HG02623 (cell line): ENCODE data around the gene RNF123.

Experiments
- ATAC-seq: cut with Tn5 transposase; IDR thresholded peaks from one replicate; pipeline ENCODE4 v1.9.1; 2021; ENCODE audit warnings: moderate library complexity; ENCODE audit not compliant: unreplicated experiment

RNF123 gene

DNA sequence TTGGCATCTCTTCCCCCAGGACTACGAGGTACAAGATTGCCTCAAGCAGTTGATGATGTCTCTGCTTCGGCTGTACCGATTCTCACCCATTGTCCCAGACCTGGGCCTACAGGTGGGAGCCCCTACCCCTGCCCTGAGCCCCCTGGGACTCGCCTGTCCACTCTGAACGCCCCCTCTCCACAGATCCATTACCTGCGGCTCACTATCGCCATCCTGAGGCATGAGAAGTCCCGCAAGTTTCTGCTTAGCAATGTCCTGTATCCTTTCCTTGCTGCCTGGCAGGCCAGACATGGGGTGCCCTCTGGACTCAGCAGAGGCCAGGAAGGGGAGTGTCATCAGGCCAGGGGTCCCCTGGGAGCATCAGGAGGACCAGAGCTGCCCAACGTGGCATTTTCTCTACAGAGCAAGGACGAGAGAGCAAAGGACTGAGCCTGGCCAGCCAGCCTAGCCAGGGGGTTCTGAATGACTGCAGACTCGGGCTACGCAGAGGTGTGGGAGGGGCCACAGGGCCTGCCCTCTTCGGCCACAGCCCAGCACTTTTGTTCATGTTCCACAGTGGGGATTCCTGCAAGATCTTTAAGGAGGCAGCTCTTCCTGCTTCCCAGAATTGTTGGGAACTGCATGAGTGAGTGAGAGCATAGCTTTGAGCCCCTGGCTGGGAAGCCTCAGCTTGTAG lies 11.2 kb downstream of the RNF123 start:
- ATAC-seq, result no peak

- no peak for ATAC-seq
Observed at GRCh38 chr3:49701388-49702077, 12.2 kb downstream of the RNF123 start.

- no peak for ATAC-seq
Observed at GRCh38 chr3:49702672-49703071, 13.3 kb downstream of the RNF123 start.

GRCh38 chr3:49703443-49703927 lies 14.1 kb downstream of the RNF123 start:
- ATAC-seq, result peak; percentile 79

- ATAC-seq, result no peak
Observed at GRCh38 chr3:49703956-49704355, 14.6 kb downstream of the RNF123 start.

DNA sequence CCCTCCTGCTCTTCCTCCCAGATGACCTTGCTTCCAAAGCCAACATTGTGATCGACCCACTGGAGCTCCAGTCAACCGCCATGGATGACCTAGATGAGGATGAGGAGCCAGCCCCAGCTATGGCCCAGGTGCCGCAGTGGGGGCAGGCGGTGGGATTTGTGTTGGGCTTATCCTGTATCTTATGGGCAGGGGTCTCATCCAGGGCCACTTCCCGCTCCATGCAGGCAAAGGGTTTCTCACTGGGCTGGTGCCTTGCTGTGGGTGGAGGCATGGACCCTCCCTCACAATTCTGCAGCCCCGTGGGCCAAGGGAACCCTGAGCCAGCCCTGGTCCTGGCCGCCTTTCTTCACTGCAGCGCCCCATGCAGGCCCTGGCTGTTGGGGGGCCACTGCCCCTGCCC lies 15.3 kb downstream of the RNF123 start:
- no peak for ATAC-seq

- no peak for ATAC-seq
Observed at GRCh38 chr3:49705390-49705960, 16.1 kb downstream of the RNF123 start.

DNA sequence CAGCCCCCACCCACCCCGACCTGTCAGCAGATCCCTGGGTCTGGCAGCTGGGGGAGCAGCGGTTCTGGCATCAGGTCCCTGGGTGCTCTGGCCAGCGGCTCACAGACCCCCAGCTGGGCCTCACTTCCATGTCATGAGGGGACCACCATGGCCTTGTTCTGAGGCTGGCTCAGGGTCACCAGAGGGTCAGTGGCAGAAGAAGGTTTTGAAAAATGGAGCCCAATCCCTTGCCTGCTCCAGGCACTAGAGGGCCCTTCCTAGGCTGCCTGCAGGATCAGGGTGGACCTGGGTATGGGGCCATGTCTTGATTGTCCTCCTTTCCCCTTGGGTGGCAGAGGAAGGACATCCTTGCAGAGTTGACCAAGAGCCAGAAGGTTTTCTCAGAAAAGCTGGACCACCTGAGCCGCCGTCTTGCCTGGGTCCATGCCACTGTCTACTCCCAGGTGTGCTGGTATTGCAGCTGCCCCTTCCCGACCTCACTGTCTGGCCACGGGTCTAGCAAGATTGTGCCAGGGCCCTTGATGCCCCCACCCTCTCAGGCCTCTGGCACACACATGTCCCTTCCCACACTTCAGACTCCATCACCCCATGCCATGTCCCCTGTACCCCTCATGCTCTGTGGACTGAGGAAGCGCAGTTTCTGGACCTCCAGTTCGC lies 17.2 kb downstream of the RNF123 start:
- no peak for ATAC-seq

DNA sequence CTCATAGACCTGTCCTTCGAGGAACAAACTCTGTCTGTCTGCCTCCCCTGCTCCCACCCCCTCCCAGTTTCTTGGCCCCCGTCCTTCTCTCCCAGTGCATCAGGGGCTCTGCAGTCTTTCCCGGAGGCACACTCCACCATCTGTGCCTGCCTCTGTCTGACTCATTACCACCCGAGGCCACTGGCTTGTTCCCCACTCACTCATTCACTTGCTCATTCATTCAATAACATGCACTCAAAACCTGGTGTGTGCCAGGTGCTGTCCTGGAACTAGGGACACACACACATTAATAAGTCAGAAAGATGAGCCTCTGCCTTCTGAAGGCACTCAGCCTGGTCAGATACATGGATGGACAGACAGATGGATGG lies 17.7 kb downstream of the RNF123 start:
- ATAC-seq, result no peak

GRCh38 chr3:49709852-49710251 lies 20.5 kb downstream of the RNF123 start:
- no peak for ATAC-seq

- no peak for ATAC-seq
Observed at GRCh38 chr3:49711489-49711888, 22.1 kb downstream of the RNF123 start.

DNA sequence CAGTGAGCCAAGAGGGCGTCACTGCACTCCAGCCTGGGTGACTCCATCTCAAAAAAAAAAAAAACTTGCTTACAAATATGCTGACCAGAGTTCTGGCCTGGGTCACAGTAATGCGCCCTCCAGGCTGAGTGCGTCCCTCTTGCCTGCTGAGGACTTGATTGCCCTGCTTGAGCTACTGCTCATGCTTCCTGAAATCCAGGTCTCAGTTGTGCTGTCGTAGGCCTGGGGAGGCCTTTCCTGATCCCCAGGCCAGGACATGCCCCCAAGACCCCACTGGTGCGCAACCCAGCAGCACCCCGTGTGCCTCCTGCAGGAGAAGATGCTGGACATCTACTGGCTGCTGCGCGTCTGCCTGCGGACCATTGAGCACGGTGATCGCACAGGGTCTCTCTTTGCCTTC lies 22.8 kb downstream of the RNF123 start:
- no peak for ATAC-seq

- no peak for ATAC-seq
Observed at GRCh38 chr3:49712631-49713317, 23.4 kb downstream of the RNF123 start.

DNA sequence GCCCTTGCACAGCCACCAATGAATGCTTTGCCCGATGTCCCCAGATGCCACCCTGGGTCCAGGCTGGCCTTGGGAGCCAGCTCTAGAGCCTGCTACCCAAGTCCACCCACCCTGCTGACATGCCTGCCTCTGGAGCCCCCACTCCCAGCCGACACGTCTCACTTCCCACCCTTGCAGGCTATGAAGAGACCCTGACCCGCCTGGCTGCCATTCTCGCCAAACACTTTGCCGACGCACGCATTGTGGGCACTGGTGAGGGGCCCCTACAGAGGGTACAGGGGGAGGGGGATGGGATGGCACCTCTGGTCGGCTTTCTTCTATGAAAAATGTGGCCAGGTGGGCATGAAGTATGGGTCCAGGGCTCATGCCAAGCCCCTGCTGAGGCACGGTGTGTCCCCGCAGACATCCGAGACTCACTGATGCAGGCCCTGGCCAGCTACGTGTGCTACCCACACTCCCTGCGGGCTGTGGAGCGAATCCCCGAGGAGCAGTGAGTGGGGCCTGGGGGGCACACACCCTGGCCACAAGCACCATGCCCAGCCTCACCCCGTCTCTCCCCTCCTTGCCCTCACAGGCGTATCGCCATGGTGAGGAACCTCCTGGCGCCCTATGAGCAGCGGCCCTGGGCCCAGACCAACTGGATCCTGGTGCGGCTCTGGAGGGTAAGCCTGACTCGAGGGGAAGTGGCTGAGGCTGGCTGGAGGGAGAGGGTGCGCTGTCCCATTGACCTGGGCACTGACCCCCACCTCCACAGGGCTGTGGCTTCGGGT lies 24.2 kb downstream of the RNF123 start:
- no peak for ATAC-seq

GRCh38 chr3:49714728-49715550 lies 25.6 kb downstream of the RNF123 start:
- no peak for ATAC-seq

GRCh38 chr3:49715611-49716121 lies 26.3 kb downstream of the RNF123 start:
- no peak for ATAC-seq

- ATAC-seq, result no peak
Observed at GRCh38 chr3:49716169-49716568, 26.8 kb downstream of the RNF123 start.

DNA sequence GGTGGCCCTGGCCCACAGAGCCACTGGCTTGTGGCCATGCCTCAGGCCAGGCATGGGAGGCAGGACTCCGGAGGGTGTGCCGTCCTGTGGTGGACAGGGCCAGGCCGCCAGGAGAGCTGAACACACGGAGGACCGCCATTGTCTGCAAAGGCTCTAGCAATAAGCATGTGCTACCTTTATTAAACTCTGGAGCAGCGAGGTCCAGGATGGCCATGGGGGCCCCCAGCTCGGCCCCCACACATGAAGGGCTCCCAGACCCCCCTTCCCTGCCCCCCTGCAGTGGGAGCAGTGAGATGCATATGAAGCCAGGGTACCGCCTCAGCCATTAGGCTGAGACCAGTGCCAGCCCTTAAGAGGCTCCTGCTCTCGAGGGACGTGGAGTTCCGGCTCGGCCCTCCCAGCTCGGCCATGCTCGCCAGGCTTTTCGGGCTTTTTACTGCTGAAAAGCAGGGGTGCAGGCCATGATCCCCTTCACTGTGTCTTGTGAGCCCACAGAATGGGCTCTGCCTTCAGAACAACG lies 27.4 kb downstream of the RNF123 start:
- ATAC-seq, result no peak
